SK-N-SH (cell line): ENCODE data around the gene SH3BP4. TPM values are rescaled to one million over a fixed set of nuclear protein-coding genes. Genes with fewer than 3 reads are reported as not detected.

Experiments used
- CTCF ChIA-PET: fragments of 300-600, 350-600 bp; formaldehyde crosslinking; extraction: SDS; loops from one replicate; lab custom pipeline; 2021; lab: Yijun Ruan, JAX
- POLR2A ChIA-PET: fragments of 350-600 bp; sonication (Branson Sonifier 250); formaldehyde crosslinking; extraction: SDS; loops from one replicate; lab custom pipeline; 2020; ENCODE audit warnings: antibody characterized with exemption, inconsistent platforms; lab: Yijun Ruan, JAX
- DNase-seq: peaks from one replicate; pipeline ENCODE4 v3.0.0; 2012
- H2AFZ ChIP-seq: fragments of 200-600 bp; sonication (generic); 2 replicates; pipeline ENCODE4 v1.8.1; 2016; ENCODE audit warnings: antibody characterized with exemption, mild to moderate bottlenecking, low read depth
- H3F3A ChIP-seq: fragments of 200-600 bp; sonication (generic); replicated peaks from 2 replicates; pipeline ENCODE3; 2016; ENCODE audit warnings: antibody characterized with exemption, mild to moderate bottlenecking; ENCODE audit not compliant: insufficient read depth
- H3K27ac ChIP-seq, 2 experiments: fragments of 200-500 bp in 1 of 2; fragments of 200-600 bp in 1 of 2; sonication (Bioruptor generic) in 1 of 2; sonication (generic), shearing (Covaris generic) in 1 of 2; 2 replicates each; pipeline versions ENCODE4 v1.5.1 to v1.6.1; 2014 to 2016; ENCODE audit warnings: low read depth in 2 of 2, inconsistent platforms in 1 of 2, low read length in 1 of 2, mild to moderate bottlenecking in 1 of 2, mixed read lengths in 1 of 2
- H3K27me3 ChIP-seq: fragments of 200-600 bp; sonication (generic), shearing (Covaris generic); 2 replicates; pipeline ENCODE4 v1.6.1; 2016; ENCODE audit warnings: mixed run types; ENCODE audit not compliant: insufficient read depth
- H3K36me3 ChIP-seq, 2 experiments: fragments of 200-500 bp in 1 of 2; fragments of 200-600 bp in 1 of 2; sonication (Bioruptor generic) in 1 of 2; sonication (generic) in 1 of 2; replicated peaks in 1 of 2; 2 replicates each; pipeline versions ENCODE3 to v1.5.1; 2014 to 2016; ENCODE audit warnings: low read length in 1 of 2, mild to moderate bottlenecking in 1 of 2; ENCODE audit not compliant: insufficient read depth in 2 of 2, control insufficient read depth in 1 of 2
- H3K4me1 ChIP-seq, 2 experiments: fragments of 200-500 bp in 1 of 2; fragments of 200-600 bp in 1 of 2; sonication (Bioruptor generic) in 1 of 2; sonication (generic), shearing (Covaris generic) in 1 of 2; 2 replicates each; pipeline versions ENCODE4 v1.5.1 to v1.6.1; 2014 to 2016; ENCODE audit warnings: low read depth in 1 of 2, low read length in 1 of 2, mixed run types in 1 of 2; ENCODE audit not compliant: insufficient read depth in 2 of 2, control insufficient read depth in 1 of 2
- H3K4me2 ChIP-seq: fragments of 200-600 bp; sonication (generic), shearing (Covaris generic); 2 replicates; pipeline ENCODE4 v1.6.1; 2017; ENCODE audit warnings: mixed run types
- H3K4me3 ChIP-seq, 2 experiments: fragments of 200-500 bp in 1 of 2; fragments of 200-600 bp in 1 of 2; sonication (Bioruptor generic) in 1 of 2; sonication (generic), shearing (Covaris generic) in 1 of 2; 2 replicates each; pipeline versions ENCODE4 v1.5.1 to v1.8.1; 2014 to 2016; ENCODE audit warnings: low read depth in 2 of 2, inconsistent platforms in 1 of 2, low read length in 1 of 2, mild to moderate bottlenecking in 1 of 2, mixed read lengths in 1 of 2, moderate library complexity in 1 of 2
- H3K79me2 ChIP-seq: fragments of 200-600 bp; sonication (generic); 2 replicates; pipeline ENCODE4 v1.8.1; 2017; ENCODE audit warnings: mild to moderate bottlenecking; ENCODE audit not compliant: insufficient read depth
- H3K9ac ChIP-seq: fragments of 200-600 bp; sonication (generic); 2 replicates; pipeline ENCODE4 v1.6.1; 2017; ENCODE audit warnings: mixed run types
- H3K9me2 ChIP-seq: fragments of 200-600 bp; sonication (generic); 2 replicates; pipeline ENCODE4 v1.6.1; 2017; ENCODE audit warnings: mixed run types
- H3K9me3 ChIP-seq: fragments of 200-600 bp; sonication (generic); 2 replicates; pipeline ENCODE4 v1.6.1; 2017; ENCODE audit warnings: mixed run types, mild to moderate bottlenecking, moderate library complexity
- H4K20me1 ChIP-seq: fragments of 200-600 bp; sonication (generic); 2 replicates; pipeline ENCODE4 v1.6.1; 2017; ENCODE audit warnings: mild to moderate bottlenecking, mixed run types; ENCODE audit not compliant: insufficient read depth
- CHD2 ChIP-seq: fragments of 150-350 bp; IDR thresholded peaks from 2 replicates; pipeline ENCODE4 v1.6.1; 2018; ENCODE audit warnings: low read length; ENCODE audit not compliant: partially characterized antibody
- CTCF ChIP-seq: fragments of 200-600 bp; sonication (generic); IDR thresholded peaks from 2 replicates; pipeline ENCODE4 v1.6.1; 2017; ENCODE audit warnings: antibody characterized with exemption, mild to moderate bottlenecking, moderate library complexity
- ELF1 ChIP-seq: IDR thresholded peaks from 2 replicates; pipeline ENCODE4 v1.4.0; 2012
- EZH2phosphoT487 ChIP-seq: fragments of 200-600 bp; sonication (generic); IDR thresholded peaks from 2 replicates; pipeline ENCODE4 v1.6.1; 2017; ENCODE audit warnings: low read depth, mixed run types, mild to moderate bottlenecking, antibody characterized with exemption, moderate library complexity, borderline replicate concordance
- FOSL2 ChIP-seq: IDR thresholded peaks from 2 replicates; pipeline ENCODE4 v1.4.0; 2012; ENCODE audit warnings: low read depth, mild to moderate bottlenecking, moderate library complexity, borderline replicate concordance
- FOXJ3 ChIP-seq: sonication (generic); formaldehyde crosslinking; IDR thresholded peaks from 2 replicates; pipeline ENCODE4 v1.5.1; 2020; ENCODE audit warnings: mild to moderate bottlenecking, missing genetic modification reagents
- FOXM1 ChIP-seq: IDR thresholded peaks from 2 replicates; pipeline ENCODE4 v1.4.0; 2012; ENCODE audit warnings: low read depth, mild to moderate bottlenecking
- GABPA ChIP-seq: IDR thresholded peaks from 2 replicates; pipeline ENCODE4 v1.4.0; 2012; ENCODE audit warnings: low read depth, mild to moderate bottlenecking
- GATA2 ChIP-seq: sonication (generic); formaldehyde crosslinking; IDR thresholded peaks from 2 replicates; pipeline ENCODE4 v1.5.0; 2020; ENCODE audit warnings: mild to moderate bottlenecking, missing genetic modification reagents
- JUND ChIP-seq: IDR thresholded peaks from 2 replicates; pipeline ENCODE4 v1.4.0; 2012
- MEF2A ChIP-seq: IDR thresholded peaks from 2 replicates; pipeline ENCODE4 v1.4.0; 2012; ENCODE audit warnings: low read depth, borderline replicate concordance
- NFIC ChIP-seq: IDR thresholded peaks from 2 replicates; pipeline ENCODE4 v1.4.0; 2012; ENCODE audit warnings: borderline replicate concordance
- NRF1 ChIP-seq: IDR thresholded peaks from 2 replicates; pipeline ENCODE4 v1.6.1; 2012; ENCODE audit warnings: low read depth, mild to moderate bottlenecking, low read length
- PBX3 ChIP-seq: IDR thresholded peaks from 2 replicates; pipeline ENCODE4; 2012
- RAD21 ChIP-seq: IDR thresholded peaks from 2 replicates; pipeline ENCODE4 v1.6.1; 2012; ENCODE audit warnings: mild to moderate bottlenecking, low read length
- RCOR1 ChIP-seq: fragments of 150-350 bp; IDR thresholded peaks from 2 replicates; pipeline ENCODE4 v1.6.1; 2017; ENCODE audit warnings: antibody characterized with exemption, low read length
- SMC3 ChIP-seq: IDR thresholded peaks from 2 replicates; pipeline ENCODE4 v1.6.1; 2012; ENCODE audit warnings: low read depth, low read length, improper control_type of control experiment
- TCF12 ChIP-seq: IDR thresholded peaks from 2 replicates; pipeline ENCODE4 v1.4.0; 2012
- USF1 ChIP-seq: IDR thresholded peaks from 2 replicates; pipeline ENCODE4 v1.4.0; 2012; ENCODE audit warnings: low read depth, borderline replicate concordance
- USF2 ChIP-seq: fragments of 150-350 bp; IDR thresholded peaks from 2 replicates; pipeline ENCODE4 v1.6.1; 2017; ENCODE audit warnings: antibody characterized with exemption, low read length, low read depth, borderline replicate concordance
- YY1 ChIP-seq: IDR thresholded peaks from 2 replicates; pipeline ENCODE4 v1.4.0; 2012; ENCODE audit warnings: low read depth, mild to moderate bottlenecking
- WGBS: methylation state at CpG from one replicate; pipeline ENCODE4 v1.1.6; 2017; ENCODE audit warnings: low lambda C conversion rate; 5-methylcytosine and 5-hydroxymethylcytosine counted together
- polyA plus RNA-seq, 3 experiments: library from polyadenylated mRNA; depleted of rRNA; stranded (reverse); fragments of >200 nt; gene quantifications; 2 replicates each; pipeline ENCODE4 v1.2.3, GENCODE V29; 2012
- TF ChIP-seq, protein P1 (sequence below): IDR thresholded peaks from 2 replicates; pipeline ENCODE4 v1.4.0; 2012; ENCODE audit warnings: low read depth

SH3BP4 gene
- polyA plus RNA-seq, 1 of the 3 experiments (the other 2 are of a cell fraction), result 27.7 TPM

GRCh38 chr2:235030126-235030525 lies 78.3 kb downstream of the SH3BP4 start:
- H3K9ac ChIP-seq, result no peak overlapping the region
- peaks cover 7% of the 10 kb centered on the region for H4K20me1 ChIP-seq
- TF ChIP-seq JUND (no peak), RAD21 (no peak), YY1 (no peak), CTCF (no peak)
- TF ChIP-seq, all 33 proteins: peak for 0
- Histone ChIP-seq H3K9me2 (no peaks in the 10 kb centered on the region), H3K4me3 (no peak overlapping the region), H3F3A (peaks cover 5% of the 10 kb centered on the region), H3K79me2 (peaks cover 98% of the 10 kb centered on the region), H3K27me3 (no peaks in the 10 kb centered on the region), H2AFZ (no peak overlapping the region), H3K4me1 (peaks cover 24 to 28% of the 10 kb centered on the region in 2 experiments), H3K9me3 (no peaks in the 10 kb centered on the region), H3K4me2 (no peak overlapping the region), H3K36me3 (peaks cover 7 to 9% of the 10 kb centered on the region in 2 experiments), H3K27ac (no peak overlapping the region)
- 96% methylated on average over 10 of the region's 10 CpGs for WGBS
- ChIA-PET CTCF (interaction anchor here (1.7 kb wide), 1 partner anchor 76 kb away, joined by 7 read pairs; no protein-coding TSS in a partner anchor), POLR2A (no interaction called here)
- DNase-seq, result no peak

DNA sequence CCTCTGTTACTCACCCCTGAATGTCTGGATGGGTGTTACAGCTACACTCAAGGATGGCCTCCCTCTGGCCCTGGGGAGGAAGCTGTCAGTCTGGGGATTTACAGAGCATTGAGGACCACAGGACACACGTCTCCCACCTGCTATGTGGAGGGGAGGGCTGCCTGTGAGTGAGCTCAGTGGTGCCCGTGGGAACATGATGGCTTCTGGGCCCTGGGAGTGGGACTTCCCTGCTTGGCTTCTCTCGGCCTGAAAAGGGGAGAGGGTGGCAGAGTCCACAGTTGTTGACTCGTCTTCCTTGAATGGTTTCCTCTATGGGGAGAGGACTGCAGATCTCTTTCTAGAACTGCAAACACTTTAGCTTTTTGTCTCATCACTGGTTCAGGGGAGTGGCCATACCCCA lies 79.1 kb downstream of the SH3BP4 start:
- H3F3A ChIP-seq, result no peaks in the 10 kb centered on the region
- peaks cover 7% of the 10 kb centered on the region for H4K20me1 ChIP-seq
- WGBS, result 75% methylated on average over 2 of the region's 4 CpGs
- H3K9me2 ChIP-seq, result no peaks in the 10 kb centered on the region
- peaks cover 22 to 28% of the 10 kb centered on the region in 2 experiments for H3K4me1 ChIP-seq
- H3K4me3 ChIP-seq, result no peak overlapping the region
- TF ChIP-seq PBX3 (no peak), CTCF (no peak), NRF1 (no peak), CHD2 (no peak), MEF2A (no peak), NFIC (no peak), GATA2 (CRISPR knock-in tag) (no peak), USF2 (no peak), FOSL2 (no peak), ELF1 (no peak), YY1 (no peak), RCOR1 (no peak), USF1 (no peak), EZH2phosphoT487 (no peak), FOXM1 (no peak), SMC3 (no peak), FOXJ3 (no peak), TCF12 (no peak), GABPA (no peak)
- TF ChIP-seq, protein P1, sequence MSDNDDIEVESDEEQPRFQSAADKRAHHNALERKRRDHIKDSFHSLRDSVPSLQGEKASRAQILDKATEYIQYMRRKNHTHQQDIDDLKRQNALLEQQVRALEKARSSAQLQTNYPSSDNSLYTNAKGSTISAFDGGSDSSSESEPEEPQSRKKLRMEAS, result no peak
- POLR2A ChIA-PET, result no interaction called here
- no peaks in the 10 kb centered on the region for H3K9me3 ChIP-seq
- H2AFZ ChIP-seq, result no peak overlapping the region
- no peak for DNase-seq
- H3K79me2 ChIP-seq, result peaks cover 92% of the 10 kb centered on the region
- H3K4me2 ChIP-seq, result no peak overlapping the region
- H3K9ac ChIP-seq, result no peak overlapping the region
- H3K27me3 ChIP-seq, result no peaks in the 10 kb centered on the region
- CTCF ChIA-PET, result interaction anchor here (0.8 to 1.7 kb wide), 3 partner anchors 18 to 86 kb away, joined by 3 to 7 read pairs (median 3); no protein-coding TSS in a partner anchor
- H3K36me3 ChIP-seq, result peaks cover 8 to 17% of the 10 kb centered on the region in 2 experiments
- H3K27ac ChIP-seq, result no peak overlapping the region
